DMS79 treated with DMSO at 0.1 percent for 48 hours (cell line): ENCODE results near the gene ATE1.
"Not testable (repeated sequence)": the region's sequence is repeated elsewhere in the genome, so short reads cannot be mapped to it uniquely, and the experiment has no call there.

Source experiments
- DNase-seq: peaks from one replicate; lab custom pipeline; 2025; lab: John Stamatoyannopoulos, UW

The ATE1 gene

DNA sequence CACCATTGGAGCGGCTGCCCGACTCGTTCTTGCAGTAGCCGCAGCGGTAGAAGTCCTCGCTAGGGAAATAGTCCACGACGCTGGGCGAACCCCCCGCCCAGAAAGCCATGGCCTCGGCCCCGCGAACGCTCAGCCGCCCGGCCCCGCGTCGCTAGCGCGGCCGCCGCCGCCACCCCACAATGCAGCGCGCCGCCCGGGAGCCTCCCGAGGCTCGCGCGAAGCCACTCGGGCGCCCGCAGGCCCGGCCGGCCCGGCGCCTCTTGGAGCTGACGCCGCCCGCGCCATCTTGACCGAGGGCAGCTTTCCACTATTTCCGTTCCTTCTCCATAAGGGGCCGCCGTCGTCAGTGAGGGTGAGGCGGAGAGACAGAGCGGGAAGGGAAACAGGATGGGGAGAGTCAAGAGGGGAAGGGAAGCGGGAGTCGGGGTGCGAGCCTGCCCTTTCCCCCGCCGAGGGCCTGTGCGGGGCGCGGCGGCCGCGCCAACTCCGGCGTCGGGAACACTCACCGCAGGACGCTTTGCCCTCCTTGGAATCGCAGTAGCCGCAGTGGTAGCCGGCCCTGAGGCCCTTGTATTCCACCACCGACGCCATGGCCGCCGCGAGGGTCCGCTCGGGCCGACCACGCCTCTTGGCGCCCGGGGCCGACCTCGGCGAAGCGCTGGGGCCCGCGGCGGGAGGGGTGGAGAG lies at the start of gene ATE1:
TSS of gene ATE1 (minus strand) at position 191 of the 687 bp plus-strand sequence. CDS start at position 109, 82 bp downstream.
- peak; percentile 79 for DNase-seq

GRCh38 chr10:121976607-121977006 lies 48.8 kb upstream of the ATE1 start:
- DNase-seq: no peak

GRCh38 chr10:121975295-121976086 lies 47.7 kb upstream of the ATE1 start:
- no peak for DNase-seq

- peak; percentile 11 for DNase-seq
Measured at GRCh38 chr10:121974535-121975294, 46.9 kb upstream of the ATE1 start, which contains the start of gene NSMCE4A. Gene NSMCE4A, minus strand, starts transcription at chr10:121975217. Its CDS starts 52 bp downstream, at chr10:121975165.

GRCh38 chr10:121974019-121974534 lies 46.2 kb upstream of the ATE1 start:
- no peak for DNase-seq

DNA sequence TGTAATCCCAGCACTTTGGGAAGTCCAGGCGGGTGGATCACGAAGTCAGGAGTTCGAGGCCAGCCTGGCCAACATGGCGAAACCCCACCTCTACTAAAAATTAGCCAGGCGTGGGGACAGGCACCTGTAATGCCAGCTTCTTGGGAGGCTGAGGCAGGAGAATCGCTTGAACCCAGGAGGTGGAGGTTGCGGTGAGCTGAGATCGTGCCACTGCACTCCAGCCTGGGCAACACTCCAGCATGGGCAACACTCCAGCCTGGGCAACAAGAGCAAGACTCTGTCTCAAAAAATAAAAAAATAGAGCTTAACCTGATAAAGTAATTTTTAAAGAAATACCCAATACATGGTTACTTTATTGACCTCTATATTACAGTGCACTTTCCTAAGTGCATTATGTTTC lies 41.3 kb upstream of the ATE1 start:
- DNase-seq: not testable (repeated sequence)

- DNase-seq: no peak
Measured at GRCh38 chr10:121965996-121966395, 38.2 kb upstream of the ATE1 start.

GRCh38 chr10:121961456-121961855 lies 33.6 kb upstream of the ATE1 start:
- no peak for DNase-seq

DNA sequence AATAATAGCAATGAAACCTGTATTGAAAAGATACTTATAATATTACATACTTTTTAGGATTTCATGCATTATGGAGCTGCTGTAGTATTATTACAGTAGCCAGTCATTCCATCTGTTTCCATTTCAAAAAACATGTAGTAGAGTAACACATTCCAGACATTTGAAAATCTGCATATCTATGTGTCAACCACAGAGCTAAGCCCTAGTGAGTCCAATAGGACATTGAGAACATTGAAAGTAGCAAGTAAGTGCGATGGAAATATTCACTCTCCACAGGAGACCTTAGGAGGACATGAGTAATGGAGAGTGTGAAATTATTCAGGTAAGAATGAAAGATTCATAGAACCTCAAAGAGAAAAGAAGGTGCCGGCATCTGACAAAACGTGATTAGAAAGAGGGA lies 31.8 kb upstream of the ATE1 start:
- no peak for DNase-seq

DNA sequence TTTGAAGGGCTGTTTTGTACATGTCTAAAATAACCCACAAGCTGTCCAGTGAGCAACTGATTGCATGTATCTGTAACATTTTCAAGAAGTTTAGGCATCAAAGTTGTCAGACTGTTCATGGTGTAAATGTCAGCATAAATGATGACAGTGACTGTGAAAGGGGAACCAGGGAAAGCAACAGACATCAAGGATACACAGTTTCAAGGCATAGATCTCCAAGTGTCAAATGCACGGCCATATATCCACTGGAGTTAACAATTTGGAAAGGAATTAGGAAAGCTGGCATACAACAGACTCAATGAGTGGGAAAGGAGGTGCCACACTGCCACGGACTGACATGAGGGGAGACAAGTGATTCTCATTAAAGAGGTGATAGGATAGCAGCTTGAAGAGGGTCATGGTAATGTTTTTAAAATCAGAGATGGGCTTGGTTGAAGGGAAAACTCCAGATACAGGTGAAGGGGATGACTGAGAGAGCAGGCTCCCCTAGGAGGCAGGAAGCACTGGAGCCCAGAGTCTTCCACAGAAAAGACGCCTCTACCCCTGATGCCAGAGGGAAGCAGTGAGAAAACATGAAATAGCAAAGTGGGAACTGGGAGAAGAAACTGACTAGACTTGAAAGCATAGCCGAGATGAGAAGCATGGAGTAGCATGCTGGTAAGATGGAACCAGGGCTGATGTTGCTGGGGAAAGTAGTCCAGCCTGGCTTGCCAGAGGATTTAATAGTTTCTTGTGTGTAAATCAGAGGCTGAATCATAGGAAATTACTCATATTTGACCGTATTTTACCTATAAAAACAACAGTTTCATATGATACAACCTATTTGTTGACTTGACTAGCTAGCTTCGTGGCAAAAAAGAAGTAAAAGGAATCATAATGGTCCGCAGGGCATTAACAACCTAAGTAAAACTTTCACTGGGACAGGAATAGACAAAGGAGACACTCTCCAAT lies 28.6 kb upstream of the ATE1 start:
- DNase-seq: no peak

GRCh38 chr10:121952226-121952625 lies 24.4 kb upstream of the ATE1 start:
- no peak for DNase-seq

- DNase-seq: no peak
Measured at GRCh38 chr10:121949451-121949850, 21.6 kb upstream of the ATE1 start.

DNA sequence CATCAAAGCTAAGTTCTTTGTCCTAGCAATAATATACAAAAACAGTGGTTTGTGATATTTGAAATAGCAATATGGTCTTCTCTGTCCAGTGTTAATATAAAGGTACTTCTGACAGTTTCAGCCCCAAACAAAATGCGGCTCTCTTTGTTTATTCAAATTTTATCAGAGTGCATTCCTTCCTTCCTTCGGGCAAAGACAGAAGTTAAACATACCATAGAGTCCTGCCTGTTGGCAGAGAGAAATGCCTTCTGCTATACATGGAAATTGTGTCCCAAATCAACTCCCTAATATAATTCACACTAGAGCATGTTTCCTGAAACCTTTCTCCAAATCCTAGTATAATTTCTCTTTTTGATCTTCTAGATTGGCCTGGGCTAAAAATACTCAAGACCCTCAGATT lies 21.2 kb upstream of the ATE1 start:
- DNase-seq: no peak

DNA sequence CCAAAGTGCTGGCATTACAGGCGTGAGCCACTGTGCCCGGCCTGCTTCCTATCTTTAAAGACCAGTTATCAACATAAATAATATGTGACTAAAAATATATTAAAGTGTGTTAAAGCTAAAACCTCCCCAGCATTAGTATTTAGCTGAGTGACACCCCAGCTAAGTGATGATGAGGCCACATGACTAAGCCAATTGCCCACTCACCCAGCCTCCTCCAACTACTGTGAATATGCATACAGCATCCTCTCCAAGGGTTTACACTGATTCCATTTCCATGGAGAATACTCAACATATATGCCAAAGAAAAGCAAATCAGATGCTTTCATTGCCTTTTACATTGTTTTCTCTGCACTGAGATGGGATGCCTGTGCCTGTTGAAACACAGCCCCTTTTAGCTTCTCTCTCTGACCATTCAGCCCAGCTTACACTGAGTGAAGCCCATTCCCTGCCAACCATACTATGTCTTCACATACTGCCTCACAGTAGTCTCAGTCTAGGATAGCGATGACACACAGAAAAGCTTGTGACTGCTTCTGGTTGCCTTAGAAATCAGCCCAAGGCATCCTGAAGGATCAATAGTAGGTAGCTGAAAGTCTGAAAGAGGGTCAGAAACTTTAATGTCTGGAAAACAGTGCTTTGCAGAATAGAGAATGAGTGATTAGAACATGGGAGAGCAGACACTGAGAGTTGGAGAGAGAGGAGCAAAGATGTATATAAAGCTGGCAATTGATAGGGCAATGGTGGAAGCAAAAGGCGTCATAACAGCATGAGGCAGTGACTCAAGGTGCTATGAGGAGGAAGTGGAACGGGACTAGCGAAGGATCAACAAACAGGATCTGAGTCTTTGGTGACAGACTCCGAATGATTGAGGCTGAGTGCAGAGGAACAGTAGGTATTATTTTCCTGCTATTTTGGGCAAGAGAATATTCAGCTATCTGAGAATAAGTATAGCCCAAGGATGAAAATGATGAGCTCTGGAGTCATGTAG lies 19.8 kb upstream of the ATE1 start:
- no peak for DNase-seq

DNA sequence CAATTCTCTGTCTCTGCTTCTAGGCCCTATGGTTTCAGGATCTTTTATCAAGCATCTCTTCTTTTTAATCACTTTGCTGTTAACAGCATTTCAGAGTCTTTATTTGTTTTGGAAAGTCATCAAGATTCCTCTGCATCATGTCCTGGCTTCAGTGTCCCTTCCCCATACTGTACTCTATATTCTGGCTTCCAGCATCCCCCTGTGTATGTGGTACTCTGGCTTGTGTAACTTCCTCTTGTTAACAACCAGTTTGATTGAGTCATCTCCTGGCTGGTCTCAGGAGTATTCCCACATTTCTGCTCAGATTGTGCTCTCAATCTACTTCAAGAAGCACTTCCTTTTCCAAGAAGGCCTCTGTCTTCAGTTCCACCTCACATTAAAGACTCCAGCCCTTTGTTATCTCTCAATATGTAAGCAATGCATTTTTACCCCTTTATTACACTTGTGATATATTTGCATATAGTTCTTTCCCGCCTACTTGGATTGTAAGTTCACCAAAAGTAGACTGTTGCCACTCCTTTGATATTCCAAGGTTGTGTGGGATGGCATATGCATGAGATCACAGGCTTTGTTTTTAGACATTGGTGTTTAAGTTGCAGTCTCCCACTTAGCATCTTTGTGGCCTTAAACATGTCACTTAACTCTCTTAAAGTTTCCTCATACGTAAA lies 15.1 kb upstream of the ATE1 start:
- DNase-seq: no peak

GRCh38 chr10:121941532-121941931 lies 13.7 kb upstream of the ATE1 start:
- no peak for DNase-seq

GRCh38 chr10:121936295-121936694 lies 8.5 kb upstream of the ATE1 start:
- DNase-seq: no peak

DNA sequence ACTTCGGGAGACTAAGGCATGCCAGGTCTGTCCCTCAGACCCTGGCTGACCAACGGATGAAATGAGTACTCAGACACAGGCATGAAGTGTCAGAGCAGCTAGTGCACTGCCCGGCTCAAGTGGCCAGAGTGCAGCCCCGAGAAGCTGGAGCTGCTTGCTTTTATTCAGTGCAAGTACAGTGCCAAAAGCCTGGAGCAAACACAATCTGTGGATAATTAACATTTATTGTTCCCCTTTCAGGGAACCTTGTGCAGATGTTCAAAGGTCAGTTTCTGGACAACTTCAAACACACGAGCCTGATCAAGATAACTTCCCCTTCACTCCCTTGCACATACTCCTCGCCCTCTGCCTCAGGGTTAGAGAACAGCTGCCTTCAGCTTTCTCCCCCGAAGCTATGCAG lies 7.9 kb upstream of the ATE1 start:
- no peak for DNase-seq
